DOHH2 (cell line): Measurements from ENCODE around the gene PAN2.

Experiments
- H3F3A ChIP-seq: fragments of 200-600 bp; sonication (generic), shearing (Covaris generic); 2 replicates; pipeline ENCODE4 v1.6.0; 2016; ENCODE audit warnings: antibody characterized with exemption, mild to moderate bottlenecking; ENCODE audit not compliant: control insufficient read depth, insufficient read depth
- H3K27ac ChIP-seq: fragments of 200-600 bp; sonication (generic); 2 replicates; pipeline ENCODE4 v1.5.1; 2014; ENCODE audit warnings: low read depth, mild to moderate bottlenecking, low read length, moderate library complexity
- H3K27me3 ChIP-seq: fragments of 200-600 bp; sonication (generic); 2 replicates; pipeline ENCODE4 v1.6.1; 2014; ENCODE audit warnings: mild to moderate bottlenecking, low read length, mixed read lengths; ENCODE audit not compliant: control insufficient read depth
- H3K36me3 ChIP-seq: fragments of 200-600 bp; sonication (generic); 2 replicates; pipeline ENCODE4 v1.6.1; 2014; ENCODE audit warnings: mild to moderate bottlenecking, low read length, moderate library complexity, mixed read lengths; ENCODE audit not compliant: control insufficient read depth
- H3K4me1 ChIP-seq: fragments of 200-600 bp; sonication (generic); 2 replicates; pipeline ENCODE4 v1.6.1; 2014; ENCODE audit warnings: mild to moderate bottlenecking, low read length, mixed read lengths; ENCODE audit not compliant: control insufficient read depth
- H3K4me2 ChIP-seq: fragments of 200-600 bp; sonication (generic); 2 replicates; pipeline ENCODE4 v1.6.0; 2014; ENCODE audit warnings: mild to moderate bottlenecking, low read length, moderate library complexity
- H3K4me3 ChIP-seq: fragments of 200-600 bp; sonication (generic); 2 replicates; pipeline ENCODE4 v1.5.1; 2014; ENCODE audit warnings: mild to moderate bottlenecking, low read length, mixed read lengths
- H3K79me2 ChIP-seq: fragments of 200-600 bp; sonication (generic); 2 replicates; pipeline ENCODE4 v1.6.1; 2014; ENCODE audit warnings: mild to moderate bottlenecking, low read length, mixed read lengths; ENCODE audit not compliant: control insufficient read depth
- H3K9me2 ChIP-seq: fragments of 200-600 bp; sonication (generic); replicated peaks from 2 replicates; pipeline ENCODE4 v1.6.1; 2014; ENCODE audit warnings: mild to moderate bottlenecking, low read length, mixed read lengths; ENCODE audit not compliant: control insufficient read depth
- H3K9me3 ChIP-seq: fragments of 200-600 bp; sonication (generic); 2 replicates; pipeline ENCODE4 v1.6.1; 2014; ENCODE audit warnings: antibody characterized with exemption, low read length, mixed read lengths; ENCODE audit not compliant: control insufficient read depth, insufficient read depth
- H4K20me1 ChIP-seq: fragments of 200-600 bp; sonication (generic); 2 replicates; pipeline ENCODE4 v1.6.0; 2014; ENCODE audit warnings: low read depth, mild to moderate bottlenecking, antibody characterized with exemption, low read length, moderate library complexity; ENCODE audit not compliant: control insufficient read depth, insufficient read depth
- CTCF ChIP-seq: fragments of 200-600 bp; sonication (generic); IDR thresholded peaks from one replicate; pipeline ENCODE4 v1.5.1; 2014; ENCODE audit warnings: antibody characterized with exemption, mild to moderate bottlenecking, low read depth, low read length; ENCODE audit not compliant: poor library complexity, severe bottlenecking
- EZH2phosphoT487 ChIP-seq: fragments of 200-600 bp; sonication (generic); IDR thresholded peaks from 2 replicates; pipeline ENCODE4 v1.6.1; 2017; ENCODE audit warnings: borderline replicate concordance, mild to moderate bottlenecking, antibody characterized with exemption, low read length, moderate library complexity, mixed read lengths

Gene PAN2

GRCh38 chr12:56297400-56297799, 36.4 kb downstream of the PAN2 start:
- Histone ChIP-seq H3F3A (peaks cover 5% of the 10 kb centered on the region; the same call in 1 of the 2 replicates), H3K4me2 (peak overlapping the region; percentile 94), H3K27ac (peak overlapping the region; percentile 72; the same call in 1 of the 2 replicates), H3K79me2 (peaks cover 94% of the 10 kb centered on the region), H3K4me3 (peak overlapping the region; percentile 92), H3K36me3 (peaks cover 77% of the 10 kb centered on the region), H3K27me3 (no peaks in the 10 kb centered on the region), H4K20me1 (peaks cover 3% of the 10 kb centered on the region; the same call in 1 of the 2 replicates), H3K9me2 (no peaks in the 10 kb centered on the region), H3K4me1 (peaks cover 54% of the 10 kb centered on the region), H3K9me3 (no peaks in the 10 kb centered on the region)
- TF ChIP-seq EZH2phosphoT487 = no peak
- no peak for TF ChIP-seq CTCF

GRCh38 chr12:56296295-56296694, 37.5 kb downstream of the PAN2 start:
- Histone ChIP-seq H3K4me3 (peak overlapping the region; percentile 92), H3K4me2 (peak overlapping the region; percentile 94), H3K27me3 (no peaks in the 10 kb centered on the region), H3K36me3 (peaks cover 77% of the 10 kb centered on the region), H3K4me1 (peaks cover 48% of the 10 kb centered on the region), H3K27ac (no peak overlapping the region), H3K9me2 (no peaks in the 10 kb centered on the region), H4K20me1 (peaks cover 3% of the 10 kb centered on the region; the same call in 1 of the 2 replicates), H3K9me3 (no peaks in the 10 kb centered on the region), H3F3A (no peaks in the 10 kb centered on the region), H3K79me2 (peaks cover 95% of the 10 kb centered on the region)
- TF ChIP-seq CTCF (no peak), EZH2phosphoT487 (no peak)

GRCh38 chr12:56293795-56294194, 40.0 kb downstream of the PAN2 start:
- Histone ChIP-seq H3K9me2 (no peaks in the 10 kb centered on the region), H3K9me3 (no peaks in the 10 kb centered on the region), H3K36me3 (peaks cover 81% of the 10 kb centered on the region), H3K27ac (no peak overlapping the region), H3F3A (peaks cover 7% of the 10 kb centered on the region), H4K20me1 (peaks cover 11% of the 10 kb centered on the region; the same call in 1 of the 2 replicates), H3K4me3 (no peak overlapping the region), H3K27me3 (no peaks in the 10 kb centered on the region), H3K79me2 (peaks cover 99% of the 10 kb centered on the region), H3K4me1 (peaks cover 36% of the 10 kb centered on the region), H3K4me2 (no peak overlapping the region)
- TF ChIP-seq CTCF (no peak), EZH2phosphoT487 (no peak)
